GM06990 (cell line): ENCODE results near the gene PRKCB.

Experiments used
- DNase-seq: peaks from one replicate; pipeline ENCODE4 v3.0.0-alpha.2; 2011; ENCODE audit not compliant: insufficient read length; ENCODE audit errors: extremely low read depth
- H3K27me3 ChIP-seq: replicated peaks from 2 replicates; pipeline ENCODE4 v1.6.0; 2011; ENCODE audit warnings: low read length; ENCODE audit not compliant: control insufficient read depth, insufficient read depth
- H3K36me3 ChIP-seq: 2 replicates; pipeline ENCODE4 v1.5.1; 2011; ENCODE audit warnings: low read length; ENCODE audit not compliant: control insufficient read depth, insufficient read depth
- H3K4me3 ChIP-seq: replicated peaks from 2 replicates; pipeline ENCODE4 v1.5.1; 2011; ENCODE audit warnings: low read depth, mild to moderate bottlenecking, control low read depth, low read length
- TF ChIP-seq, protein P1 (sequence below): IDR thresholded peaks from 2 replicates; pipeline ENCODE4 v1.5.1; 2011; ENCODE audit warnings: low read length, control low read depth, mild to moderate bottlenecking, inconsistent platforms; ENCODE audit not compliant: insufficient read depth, poor library complexity, severe bottlenecking

Gene PRKCB

DNA sequence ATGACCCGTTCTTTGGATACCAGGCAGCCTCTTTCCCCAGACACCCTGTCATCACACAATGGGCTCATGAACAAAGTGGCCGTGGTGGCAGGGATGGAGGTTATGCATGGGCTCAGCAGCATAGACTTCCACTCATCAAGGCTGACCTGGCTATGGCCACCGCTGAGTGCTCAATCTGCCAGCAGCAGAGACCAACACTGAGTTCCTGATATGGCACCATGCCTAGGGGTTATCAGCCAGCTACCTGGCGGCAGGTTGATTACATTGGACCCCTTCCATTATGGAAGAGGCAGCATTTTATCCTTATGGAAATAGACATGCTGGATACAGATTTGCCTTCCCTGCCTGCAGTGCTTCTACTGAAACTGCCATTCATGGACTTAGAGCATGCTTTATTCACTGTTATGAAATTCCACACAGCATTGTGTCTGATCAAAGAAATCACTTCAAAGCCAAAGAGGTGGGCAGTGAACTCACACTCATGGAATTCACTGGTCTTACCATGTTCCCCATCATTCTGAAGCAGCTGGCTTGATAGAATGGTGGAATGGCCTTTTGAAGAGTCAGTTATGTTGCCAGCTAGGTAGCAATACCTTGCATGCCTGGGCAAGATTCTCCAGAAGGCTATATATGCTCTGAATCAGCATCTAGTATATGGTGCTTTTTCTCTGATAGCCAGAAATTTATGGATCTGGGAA is 160.6 kb downstream of the PRKCB start:
- DNase-seq, result no peak
- H3K27me3 ChIP-seq, result no peaks in the 10 kb centered on the region
- TF ChIP-seq, protein P1, sequence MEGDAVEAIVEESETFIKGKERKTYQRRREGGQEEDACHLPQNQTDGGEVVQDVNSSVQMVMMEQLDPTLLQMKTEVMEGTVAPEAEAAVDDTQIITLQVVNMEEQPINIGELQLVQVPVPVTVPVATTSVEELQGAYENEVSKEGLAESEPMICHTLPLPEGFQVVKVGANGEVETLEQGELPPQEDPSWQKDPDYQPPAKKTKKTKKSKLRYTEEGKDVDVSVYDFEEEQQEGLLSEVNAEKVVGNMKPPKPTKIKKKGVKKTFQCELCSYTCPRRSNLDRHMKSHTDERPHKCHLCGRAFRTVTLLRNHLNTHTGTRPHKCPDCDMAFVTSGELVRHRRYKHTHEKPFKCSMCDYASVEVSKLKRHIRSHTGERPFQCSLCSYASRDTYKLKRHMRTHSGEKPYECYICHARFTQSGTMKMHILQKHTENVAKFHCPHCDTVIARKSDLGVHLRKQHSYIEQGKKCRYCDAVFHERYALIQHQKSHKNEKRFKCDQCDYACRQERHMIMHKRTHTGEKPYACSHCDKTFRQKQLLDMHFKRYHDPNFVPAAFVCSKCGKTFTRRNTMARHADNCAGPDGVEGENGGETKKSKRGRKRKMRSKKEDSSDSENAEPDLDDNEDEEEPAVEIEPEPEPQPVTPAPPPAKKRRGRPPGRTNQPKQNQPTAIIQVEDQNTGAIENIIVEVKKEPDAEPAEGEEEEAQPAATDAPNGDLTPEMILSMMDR, result no peak

DNA sequence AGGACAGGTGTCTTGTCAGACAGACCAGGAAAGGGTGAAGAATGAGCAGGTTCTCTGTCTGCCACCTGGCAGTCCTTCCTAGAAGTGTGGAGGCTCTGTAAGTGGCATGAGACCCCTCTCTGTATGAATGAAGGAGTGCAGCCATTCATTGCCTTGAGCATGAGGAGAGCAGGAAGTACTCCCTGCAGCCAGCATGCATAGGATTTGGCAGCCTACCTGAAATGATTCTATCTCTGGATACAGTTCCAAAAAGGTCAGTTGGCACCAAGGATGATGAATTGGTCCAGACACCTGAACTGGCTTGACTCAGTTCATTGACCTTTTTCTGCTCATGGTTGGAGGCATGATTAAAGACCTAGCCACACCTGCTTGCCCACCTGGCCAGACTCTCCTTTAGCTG is 163.0 kb downstream of the PRKCB start:
- TF ChIP-seq, protein P1, result no peak
- Histone ChIP-seq H3K27me3 (no peaks in the 10 kb centered on the region), H3K4me3 (no peak overlapping the region), H3K36me3 (peaks cover 11% of the 10 kb centered on the region)
- DNase-seq, result no peak

More for the DNA sequence above, 160.6 kb downstream of the PRKCB start:
- no peak overlapping the region for H3K4me3 ChIP-seq
- H3K36me3 ChIP-seq, result peaks cover 10% of the 10 kb centered on the region

DNA sequence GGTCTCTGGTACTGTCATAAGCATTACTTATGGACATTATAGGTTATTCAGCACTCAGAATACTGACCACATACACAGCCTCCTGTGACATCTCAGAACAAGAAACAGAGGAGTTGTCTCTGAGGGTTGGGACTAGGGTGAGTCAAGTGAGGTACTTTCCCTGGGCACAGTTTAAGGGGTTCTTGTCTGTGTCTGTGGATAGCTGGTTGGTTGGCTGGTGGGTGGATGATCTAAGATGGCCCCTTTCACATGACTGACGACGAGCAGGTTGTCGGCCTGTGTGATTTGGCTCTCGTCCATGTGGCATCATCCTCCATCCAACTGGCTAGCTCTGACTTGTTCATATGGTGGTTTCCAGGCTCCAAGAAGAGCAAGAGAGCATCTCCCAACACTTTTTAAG is 163.9 kb downstream of the PRKCB start:
- no peak overlapping the region for H3K4me3 ChIP-seq
- TF ChIP-seq, protein P1, result no peak
- DNase-seq, result no peak

DNA sequence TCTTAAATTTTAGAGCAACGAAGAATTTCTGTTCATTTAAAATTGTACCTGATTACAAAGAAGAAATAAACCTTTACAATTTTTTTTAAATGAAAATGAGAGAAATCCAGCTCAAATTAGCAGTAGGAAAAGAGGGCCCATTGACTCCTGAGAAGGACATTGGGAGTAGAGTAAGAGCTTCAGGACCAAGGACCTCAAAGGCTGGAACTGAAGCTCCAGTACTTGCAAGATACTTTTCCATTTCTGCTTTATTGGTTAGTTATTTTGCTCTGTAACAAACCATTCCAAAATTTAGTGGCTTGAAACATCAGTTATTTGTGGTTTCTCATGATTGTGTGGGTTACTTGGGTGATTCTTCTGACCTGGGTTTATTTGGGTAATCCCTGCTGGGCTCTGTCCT is 165.9 kb downstream of the PRKCB start:
- H3K36me3 ChIP-seq, result peaks cover 8% of the 10 kb centered on the region
- DNase-seq, result no peak
- TF ChIP-seq, protein P1, result no peak
- no peak overlapping the region for H3K4me3 ChIP-seq
- no peaks in the 10 kb centered on the region for H3K27me3 ChIP-seq

More for the DNA sequence above, 163.9 kb downstream of the PRKCB start:
- Histone ChIP-seq H3K36me3 (peaks cover 11% of the 10 kb centered on the region), H3K27me3 (no peaks in the 10 kb centered on the region)

DNA sequence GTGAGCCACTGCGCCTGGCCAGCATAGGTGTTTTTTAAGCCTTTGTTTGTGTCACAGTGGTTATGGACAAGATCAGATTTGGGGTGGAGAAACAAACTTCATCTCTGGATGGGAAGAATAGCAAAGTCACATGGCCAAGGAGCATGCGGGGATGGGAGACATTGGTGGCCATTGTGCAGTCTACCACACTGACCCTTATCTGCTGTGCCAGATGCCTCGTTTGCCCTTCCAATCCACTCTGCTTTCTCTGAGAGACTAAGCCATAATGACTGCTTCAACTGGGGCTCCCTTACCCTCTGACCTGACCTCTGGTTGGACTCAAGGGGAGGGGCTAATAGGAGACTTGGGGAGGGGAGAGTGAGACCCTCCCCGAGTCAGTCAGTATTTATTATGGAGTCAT is 166.8 kb downstream of the PRKCB start:
- H3K4me3 ChIP-seq, result no peak overlapping the region
- no peak for DNase-seq
- TF ChIP-seq, protein P1, result no peak
- peaks cover 8% of the 10 kb centered on the region for H3K36me3 ChIP-seq
- H3K27me3 ChIP-seq, result no peaks in the 10 kb centered on the region
